ENCODE data around the gene TBC1D14. TPM values are rescaled to one million over a fixed set of nuclear protein-coding genes. Genes with fewer than 3 reads are reported as not detected.

TBC1D14 gene
- total RNA-seq, 1 experiment from 2014 or later: 54.0 TPM

DNA sequence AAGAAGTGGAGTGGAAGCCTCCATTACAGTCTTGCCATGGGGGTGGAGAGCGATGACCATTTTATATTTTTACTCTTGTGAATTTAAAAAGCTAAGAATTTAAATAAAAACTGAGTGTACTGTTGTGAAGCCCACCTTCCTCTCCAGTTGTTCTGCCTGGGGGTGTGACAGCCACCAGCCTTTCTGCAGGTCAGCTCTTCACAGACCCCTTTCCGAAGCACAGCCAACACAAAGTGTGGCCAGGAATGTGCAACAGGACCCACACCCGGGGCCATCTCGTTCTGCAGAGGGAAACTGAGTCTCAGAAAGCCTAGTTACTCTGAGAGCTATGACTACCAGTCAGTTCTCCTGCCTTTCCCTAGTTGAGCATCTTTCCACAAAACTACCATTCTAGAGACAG, 156.9 kb downstream of the TBC1D14 start:
- Histone ChIP-seq H3K36me3 (ENCODE audit: control insufficient read depth, insufficient read depth, low read length) (peaks cover 2% of the 10 kb centered on the region), H3K4me1 (peaks cover 9% of the 10 kb centered on the region; the same call in 1 of the 2 replicates), H3K4me3 (ENCODE audit: low read depth, low read length) (peak overlapping the region; percentile 77), H3K9me3 (no peaks in the 10 kb centered on the region), H3K27me3 (replicated peaks; ENCODE audit: control insufficient read depth, insufficient read depth, low read length) (no peaks in the 10 kb centered on the region)
- Mint-ChIP-seq H3K9me3 (ENCODE audit: unreplicated experiment) (no peaks in the 10 kb centered on the region), H3K27ac (ENCODE audit: unreplicated experiment) (peak overlapping the region; percentile 30), H3K4me3 (ENCODE audit: unreplicated experiment) (peak overlapping the region; percentile 90), H3K4me1 (ENCODE audit: low read depth, unreplicated experiment) (peaks cover 14% of the 10 kb centered on the region), H3K36me3 (ENCODE audit: insufficient read depth, unreplicated experiment) (peaks cover 54% of the 10 kb centered on the region), H3K27me3 (ENCODE audit: insufficient read depth, unreplicated experiment) (no peaks in the 10 kb centered on the region)
- BruUV-seq (replicated peaks): TSS peak; percentile 48
- TF ChIP-seq, protein P1, sequence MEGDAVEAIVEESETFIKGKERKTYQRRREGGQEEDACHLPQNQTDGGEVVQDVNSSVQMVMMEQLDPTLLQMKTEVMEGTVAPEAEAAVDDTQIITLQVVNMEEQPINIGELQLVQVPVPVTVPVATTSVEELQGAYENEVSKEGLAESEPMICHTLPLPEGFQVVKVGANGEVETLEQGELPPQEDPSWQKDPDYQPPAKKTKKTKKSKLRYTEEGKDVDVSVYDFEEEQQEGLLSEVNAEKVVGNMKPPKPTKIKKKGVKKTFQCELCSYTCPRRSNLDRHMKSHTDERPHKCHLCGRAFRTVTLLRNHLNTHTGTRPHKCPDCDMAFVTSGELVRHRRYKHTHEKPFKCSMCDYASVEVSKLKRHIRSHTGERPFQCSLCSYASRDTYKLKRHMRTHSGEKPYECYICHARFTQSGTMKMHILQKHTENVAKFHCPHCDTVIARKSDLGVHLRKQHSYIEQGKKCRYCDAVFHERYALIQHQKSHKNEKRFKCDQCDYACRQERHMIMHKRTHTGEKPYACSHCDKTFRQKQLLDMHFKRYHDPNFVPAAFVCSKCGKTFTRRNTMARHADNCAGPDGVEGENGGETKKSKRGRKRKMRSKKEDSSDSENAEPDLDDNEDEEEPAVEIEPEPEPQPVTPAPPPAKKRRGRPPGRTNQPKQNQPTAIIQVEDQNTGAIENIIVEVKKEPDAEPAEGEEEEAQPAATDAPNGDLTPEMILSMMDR (IDR thresholded peaks at IDR 0.05; ENCODE audit: insufficient read depth in 1 of 2, low read depth in 1 of 2, low read length in 1 of 2, severe bottlenecking in 1 of 2, unreplicated experiment in 1 of 2): no peak
- intact Hi-C loops (cut with micrococcal nuclease; ENCODE audit: unreplicated experiment): no loop called here
- POLR2A ChIA-PET: interaction anchor here (2.6 kb wide), 1 partner anchor 23 kb away, joined by 27 read pairs; the partner anchor contains the start of gene TADA2B
- CTCF ChIA-PET: interaction anchor here (2.4 kb wide), 1 partner anchor 23 kb away, joined by 24 read pairs; the partner anchor contains the start of gene TADA2B
- DNase-seq: no peak

DNA sequence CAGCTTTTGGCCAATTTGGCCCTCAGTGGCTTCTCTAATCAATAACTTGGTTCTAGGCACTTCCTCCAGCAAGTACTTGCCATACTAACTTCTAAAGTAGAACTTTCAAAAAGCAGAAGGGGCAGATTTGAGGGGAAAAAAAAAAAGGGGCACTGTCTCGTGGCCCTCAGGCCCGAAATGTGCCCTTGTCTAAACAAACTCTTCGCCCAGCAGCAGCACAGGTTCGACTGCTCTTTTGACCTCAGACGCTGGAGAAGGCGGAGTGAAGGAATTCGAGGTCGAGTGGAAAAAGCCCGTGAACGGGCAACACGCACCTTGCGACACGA, 157.5 kb downstream of the TBC1D14 start:
- H3K27me3 ChIP-seq (replicated peaks; ENCODE audit: control insufficient read depth, insufficient read depth, low read length): no peaks in the 10 kb centered on the region
- Mint-ChIP-seq H3K36me3 (ENCODE audit: insufficient read depth, unreplicated experiment) (peaks cover 48% of the 10 kb centered on the region), H3K4me1 (ENCODE audit: low read depth, unreplicated experiment) (peaks cover 14% of the 10 kb centered on the region), H3K9me3 (ENCODE audit: unreplicated experiment) (no peaks in the 10 kb centered on the region), H3K4me3 (ENCODE audit: unreplicated experiment) (peak overlapping the region; percentile 90), H3K27ac (ENCODE audit: unreplicated experiment) (peak overlapping the region; percentile 30), H3K27me3 (ENCODE audit: insufficient read depth, unreplicated experiment) (no peaks in the 10 kb centered on the region)
- TF ChIP-seq, protein P1 (IDR thresholded peaks at IDR 0.05; ENCODE audit: insufficient read depth in 1 of 2, low read depth in 1 of 2, low read length in 1 of 2, severe bottlenecking in 1 of 2, unreplicated experiment in 1 of 2): no peak
- CTCF ChIA-PET: interaction anchor here (0.6 to 2.4 kb wide), 4 partner anchors 15 to 274 kb away, joined by 3 to 24 read pairs (median 9); partner anchors contain the start of gene TADA2B
- POLR2A ChIA-PET: interaction anchor here (0.6 to 2.6 kb wide), 5 partner anchors 10 to 172 kb away, joined by 3 to 27 read pairs (median 4); partner anchors contain the start of gene TADA2B
- BruUV-seq (replicated peaks): no TSS peak
- H3K4me1 ChIP-seq: peaks cover 9% of the 10 kb centered on the region; the same call in 1 of the 2 replicates
- H3K4me3 ChIP-seq (ENCODE audit: low read depth, low read length): peak overlapping the region; percentile 77
- intact Hi-C loops (cut with micrococcal nuclease; ENCODE audit: unreplicated experiment): no loop called here
- peaks cover 2% of the 10 kb centered on the region; the same call in 1 of the 2 replicates for H3K36me3 ChIP-seq (ENCODE audit: control insufficient read depth, insufficient read depth, low read length)
- H3K9me3 ChIP-seq: no peaks in the 10 kb centered on the region
- DNase-seq: peak in 1 of 2 experiments; percentile 44

DNA sequence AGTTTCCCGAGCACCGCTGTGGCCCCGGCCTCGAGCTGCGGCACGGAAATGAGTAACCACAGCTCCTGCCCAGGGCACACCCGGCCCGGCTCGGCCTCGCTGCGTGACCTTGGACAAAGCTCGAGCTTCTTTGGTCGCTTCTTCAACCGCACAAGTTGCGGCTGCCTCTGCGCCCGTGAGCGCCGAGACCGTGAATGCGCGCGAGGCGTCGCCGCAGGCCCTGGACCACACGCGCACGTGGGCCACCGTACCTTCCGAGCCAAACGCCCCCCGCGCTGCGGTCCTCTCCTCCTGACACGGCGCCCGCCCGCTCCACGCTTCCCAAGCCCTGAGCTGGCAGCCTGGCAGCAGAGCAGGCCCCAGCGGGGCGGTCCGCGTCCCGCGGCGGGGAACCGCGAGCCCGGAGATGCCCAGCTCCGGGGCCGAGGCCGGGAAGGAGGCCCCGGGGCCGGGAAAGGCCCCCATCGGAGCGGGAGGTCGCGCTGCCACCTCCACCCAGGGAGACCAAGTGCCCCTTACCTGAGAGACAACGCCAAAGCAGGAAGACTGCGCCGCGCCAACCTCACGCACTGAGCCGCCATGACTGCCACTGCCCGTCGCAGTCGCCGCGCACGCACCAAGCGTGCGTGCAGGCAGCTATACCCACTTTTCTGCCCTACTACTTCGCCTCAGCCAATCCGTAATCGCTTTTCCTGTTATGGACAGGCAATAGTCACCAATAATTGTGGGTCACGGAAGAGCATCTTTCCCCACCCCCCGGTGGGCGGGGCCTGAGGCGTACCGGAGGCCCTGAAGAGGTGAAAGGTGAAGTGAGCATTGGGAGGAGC, 158.0 kb downstream of the TBC1D14 start, which contains the start of gene GRPEL1:
Gene GRPEL1, minus strand, starts transcription at position 613 of the 827 bp plus-strand sequence. Its CDS starts 32 bp downstream, at position 581.
- Histone ChIP-seq H3K9me3 (no peaks in the 10 kb centered on the region), H3K4me3 (ENCODE audit: low read depth, low read length) (peak within 1 kb of the TSS; percentile 77), H3K4me1 (peaks cover 9% of the 10 kb centered on the region; the same call in 1 of the 2 replicates), H3K36me3 (ENCODE audit: control insufficient read depth, insufficient read depth, low read length) (peaks cover 2% of the 10 kb centered on the region; the same call in 1 of the 2 replicates), H3K27me3 (replicated peaks; ENCODE audit: control insufficient read depth, insufficient read depth, low read length) (no peaks in the 10 kb centered on the region)
- POLR2A ChIA-PET: interaction anchor here (0.6 to 2.6 kb wide), 9 partner anchors 11 to 872 kb away, joined by 3 to 27 read pairs (median 4); partner anchors contain the start of genes AFAP1, TADA2B and TBC1D14
- Mint-ChIP-seq H3K4me3 (ENCODE audit: unreplicated experiment) (peak within 1 kb of the TSS; percentile 90), H3K9me3 (ENCODE audit: unreplicated experiment) (no peaks in the 10 kb centered on the region), H3K27ac (ENCODE audit: unreplicated experiment) (peak within 1 kb of the TSS; percentile 87), H3K27me3 (ENCODE audit: insufficient read depth, unreplicated experiment) (no peaks in the 10 kb centered on the region), H3K36me3 (ENCODE audit: insufficient read depth, unreplicated experiment) (peaks cover 42% of the 10 kb centered on the region), H3K4me1 (ENCODE audit: low read depth, unreplicated experiment) (peaks cover 14% of the 10 kb centered on the region)
- TF ChIP-seq, protein P1 (IDR thresholded peaks at IDR 0.05; ENCODE audit: insufficient read depth in 1 of 2, low read depth in 1 of 2, low read length in 1 of 2, severe bottlenecking in 1 of 2, unreplicated experiment in 1 of 2): no peak
- BruUV-seq (replicated peaks): no TSS peak
- intact Hi-C loops (cut with micrococcal nuclease; ENCODE audit: unreplicated experiment): loop anchor here (1.0 to 2.0 kb wide), 3 partner anchors 23 to 347 kb away; no protein-coding TSS in a partner anchor
- DNase-seq: peak; percentile 99
- CTCF ChIA-PET: interaction anchor here (0.5 to 2.4 kb wide), 7 partner anchors 15 to 273 kb away, joined by 3 to 24 read pairs (median 4); partner anchors contain the start of gene TADA2B
